Anterior cingulate cortex (tissue), 58 donors: ENCODE data around the gene PP2D1.
"Not testable (repeated sequence)": the region's sequence is repeated elsewhere in the genome, so short reads cannot be mapped to it uniquely, and the experiment has no call there.

Experiments
- DNase-seq, 58 donors: peaks; one replicate each; lab custom pipeline; 2025; lab: John Stamatoyannopoulos, UW

Gene PP2D1

GRCh38 chr3:19994796-19995195 lies 17.3 kb downstream of the PP2D1 start:
- no peak for DNase-seq

DNA sequence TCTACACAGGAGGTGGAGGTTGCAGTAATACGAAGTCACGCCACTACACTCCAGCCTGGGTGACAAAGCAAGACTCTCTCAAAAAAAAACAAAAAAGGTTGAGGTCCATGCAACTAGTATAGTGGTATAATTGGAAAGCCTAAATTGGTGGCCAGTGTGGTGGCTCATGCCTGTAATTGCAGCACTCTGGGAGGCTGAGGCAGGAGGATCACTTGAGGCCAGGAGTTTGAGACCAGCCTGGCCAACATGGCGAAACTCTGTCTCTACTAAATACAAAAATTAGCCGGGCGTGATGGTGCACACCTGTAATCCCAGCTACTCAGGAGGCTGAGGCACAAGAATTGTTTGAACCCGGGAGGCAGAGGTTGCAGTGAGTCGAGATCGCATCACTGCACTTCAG lies 23.2 kb downstream of the PP2D1 start:
- DNase-seq, result not testable (repeated sequence)

DNA sequence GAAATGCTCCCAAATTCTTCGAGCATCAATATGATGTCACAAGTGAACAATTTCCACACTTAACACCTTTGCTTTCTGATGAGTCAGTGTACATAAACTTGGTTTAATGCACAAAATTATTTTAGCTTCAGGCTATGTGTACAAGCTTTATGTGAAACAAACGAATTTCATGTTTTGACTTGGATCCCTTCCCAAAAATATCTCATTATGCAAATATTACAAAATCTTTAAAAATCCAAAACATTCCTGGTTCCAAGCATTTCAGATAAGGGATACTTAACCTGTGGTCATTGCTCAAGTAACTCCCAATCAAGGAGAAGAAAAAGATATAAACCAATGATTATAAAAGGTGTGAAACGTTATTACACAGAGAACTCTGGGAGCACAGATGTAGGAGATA lies 40.0 kb downstream of the PP2D1 start:
- DNase-seq, result no peak

- DNase-seq, result no peak
These were observed 41.7 kb downstream of the PP2D1 start for GRCh38 chr3:19970327-19970726.

DNA sequence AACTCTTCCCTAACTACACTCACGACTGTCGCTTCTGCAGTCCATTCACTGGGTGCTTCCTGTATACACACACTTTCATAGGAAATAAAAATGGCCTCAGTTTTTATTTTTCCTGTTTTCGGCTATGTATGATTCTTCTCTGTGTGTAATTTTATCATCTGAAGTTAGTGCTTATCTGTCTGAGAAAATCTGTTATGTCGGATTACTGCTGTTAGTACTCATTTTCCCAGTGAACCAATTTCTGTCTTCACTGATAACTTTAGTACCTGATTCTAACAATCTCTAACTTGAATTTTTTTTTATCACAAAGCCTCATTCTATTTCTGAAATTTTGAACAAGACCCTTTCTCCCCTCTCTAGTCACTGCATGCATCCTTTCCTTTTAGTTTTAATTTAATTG lies 44.3 kb downstream of the PP2D1 start:
- DNase-seq, result no peak

DNA sequence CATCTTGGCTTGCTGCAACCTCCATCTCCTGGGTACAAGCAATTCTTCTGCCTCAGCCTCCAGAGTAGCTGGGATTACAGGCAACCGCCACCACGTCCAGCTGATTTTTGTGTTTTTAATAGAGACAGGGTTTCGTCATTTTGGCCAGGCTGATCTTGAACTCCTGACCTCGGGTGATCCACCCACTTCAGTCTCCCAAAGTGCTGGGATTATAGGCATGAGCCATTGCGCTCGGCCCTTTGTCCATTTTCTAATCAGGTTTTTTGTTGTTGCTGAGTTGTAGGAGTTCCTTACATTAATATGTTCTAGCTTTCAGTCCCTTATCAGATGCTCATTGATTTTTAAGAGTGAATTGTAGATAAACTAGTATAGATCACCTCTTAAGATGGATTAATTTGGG lies 44.9 kb downstream of the PP2D1 start:
- no peak for DNase-seq

DNA sequence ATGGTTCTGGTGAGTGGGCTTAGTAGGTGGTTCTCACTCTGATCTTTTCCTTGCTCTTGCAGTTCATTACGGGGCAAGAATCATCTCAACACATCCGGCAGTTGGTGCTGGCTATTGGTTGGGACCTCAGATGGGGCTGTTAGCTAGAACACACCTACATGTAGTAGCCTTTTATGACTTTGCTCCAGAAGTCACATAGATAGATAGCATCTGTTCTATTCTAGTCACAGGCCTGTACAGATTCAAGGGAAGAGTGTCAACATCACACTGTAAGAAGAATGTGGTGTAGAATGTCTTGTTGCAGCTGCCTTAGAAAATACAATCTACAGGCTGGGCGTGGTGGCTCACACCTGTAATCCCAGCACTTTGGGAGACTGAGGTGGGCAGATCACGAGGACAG lies 50.1 kb downstream of the PP2D1 start:
- DNase-seq, result no peak

DNA sequence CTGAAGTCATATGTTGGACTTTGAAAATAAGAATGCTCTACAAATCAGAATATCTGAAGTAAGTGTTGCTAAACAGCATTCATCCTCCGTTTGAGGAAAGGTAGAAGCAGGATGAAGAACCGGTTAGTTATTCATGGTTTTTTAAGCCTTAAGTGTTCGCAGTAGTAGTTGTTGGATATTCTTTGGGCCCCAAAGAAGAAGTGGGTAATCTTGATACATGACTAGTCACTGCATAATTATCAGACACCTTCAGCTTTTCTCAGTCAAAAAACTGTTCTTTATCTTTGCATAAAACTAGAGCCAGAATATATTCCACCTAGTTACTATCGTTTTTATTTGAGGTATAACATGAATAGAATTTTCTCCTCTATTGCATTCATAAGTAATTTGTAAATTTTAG lies 51.4 kb downstream of the PP2D1 start:
- DNase-seq, result no peak

DNA sequence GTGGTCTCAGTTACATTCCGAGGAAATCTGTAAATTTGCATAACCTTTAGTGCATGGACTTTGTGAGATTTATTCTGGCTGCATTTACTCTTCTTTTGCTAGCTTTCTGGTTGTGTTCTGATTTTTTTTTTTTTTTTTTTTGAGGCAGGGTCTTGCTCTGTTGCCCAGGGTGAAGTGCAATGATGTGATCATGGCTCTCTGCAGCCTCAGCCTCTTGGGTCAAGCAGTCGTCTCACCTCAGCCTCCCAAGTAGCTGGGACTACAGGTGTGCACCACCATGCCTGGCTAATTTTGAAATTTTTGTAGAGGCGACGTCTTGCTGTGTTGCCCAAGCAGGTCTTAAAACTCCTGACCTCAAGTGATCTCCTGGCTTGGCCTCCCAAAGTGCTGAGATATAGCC lies 52.6 kb downstream of the PP2D1 start:
- DNase-seq, result no peak

DNA sequence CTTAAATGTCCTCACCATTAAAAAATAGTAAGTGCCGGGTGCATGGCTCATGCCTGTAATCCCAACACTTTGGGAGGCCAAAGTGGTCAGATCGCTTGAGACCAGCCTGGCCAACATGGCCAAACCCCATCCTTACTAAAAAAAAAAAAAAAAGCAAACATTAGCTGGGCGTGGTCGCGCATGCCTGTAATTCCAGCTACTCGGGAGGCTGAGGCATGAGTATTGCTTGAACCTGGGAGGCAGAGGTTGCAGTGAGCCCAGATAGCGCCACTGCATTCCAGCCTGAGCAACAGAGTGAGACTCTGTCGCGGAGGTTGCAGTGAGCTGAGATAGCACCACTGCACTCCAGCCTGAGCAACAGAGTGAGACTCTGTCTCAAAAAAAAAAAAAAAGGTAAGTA lies 54.7 kb downstream of the PP2D1 start:
- DNase-seq, result not testable (repeated sequence)

GRCh38 chr3:19954676-19955075 lies 57.4 kb downstream of the PP2D1 start:
- no peak for DNase-seq

DNA sequence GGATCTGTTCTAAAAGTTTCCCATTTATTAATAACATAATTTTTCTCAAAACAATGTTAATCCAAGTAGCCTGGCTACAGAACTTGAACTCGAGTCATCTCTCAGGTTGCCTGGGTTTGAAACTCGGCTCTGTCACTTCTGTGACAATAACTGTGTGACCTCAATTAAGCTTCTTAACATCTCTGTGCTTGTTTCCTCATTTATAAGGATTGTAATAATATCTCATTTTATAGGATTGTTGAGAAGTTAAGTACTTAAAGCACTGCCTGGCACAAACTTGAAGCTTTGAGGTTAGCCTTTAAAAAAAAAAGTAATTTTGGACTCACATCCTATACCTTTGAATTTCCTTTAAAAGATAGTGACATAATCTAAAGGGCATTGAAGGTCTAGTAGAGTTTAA lies 61.7 kb downstream of the PP2D1 start:
- DNase-seq, result no peak

DNA sequence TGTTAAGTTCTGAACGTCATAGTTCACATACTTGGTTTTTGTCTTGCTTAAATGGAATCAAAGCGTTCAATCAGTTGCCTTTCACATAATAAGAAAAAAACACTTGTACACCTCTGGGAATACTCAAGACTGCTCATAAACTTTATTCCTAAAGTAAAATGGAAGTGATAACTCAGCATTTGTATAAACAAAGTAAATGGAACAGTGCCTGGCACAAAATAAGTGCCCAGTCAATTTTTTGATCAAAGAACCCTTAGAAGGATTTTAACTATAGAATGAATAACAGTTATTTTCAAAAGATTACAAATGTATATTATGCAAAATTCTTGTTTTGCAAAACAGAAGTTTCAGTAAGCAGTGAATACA lies 63.9 kb downstream of the PP2D1 start:
- DNase-seq, result no peak

DNA sequence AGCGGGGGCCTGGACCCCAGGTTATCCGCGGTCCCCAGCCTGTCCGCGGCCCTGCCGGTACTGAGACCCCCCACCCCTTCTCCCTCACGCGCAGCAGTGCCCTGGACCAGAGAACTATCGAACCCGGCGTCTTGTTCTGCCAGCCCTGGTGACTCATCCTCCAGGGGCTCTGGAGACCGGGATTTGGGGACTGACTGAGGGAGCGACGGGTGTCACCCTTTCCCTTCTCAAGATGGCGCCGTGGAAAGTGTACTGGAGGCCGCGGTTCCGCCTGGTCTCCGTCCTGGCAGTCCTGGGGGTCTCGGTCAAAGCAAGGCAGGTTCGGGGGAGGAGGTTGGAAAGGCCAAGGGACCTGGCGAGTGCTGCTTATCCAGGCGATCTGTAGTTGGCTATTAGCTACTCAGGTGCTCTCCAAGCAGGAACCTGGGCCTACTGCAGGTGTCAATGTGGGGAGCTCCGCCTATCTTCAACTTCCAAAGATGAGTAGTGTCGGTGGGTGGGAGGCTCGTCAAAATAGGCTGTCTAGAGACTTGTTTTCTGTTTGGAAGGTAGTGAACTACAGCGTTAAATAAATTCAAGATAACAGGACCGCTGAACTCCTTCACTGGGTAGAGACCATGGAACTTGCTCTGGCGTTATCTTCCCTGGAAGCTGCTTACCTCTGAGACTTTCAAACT lies 64.4 kb downstream of the PP2D1 start:
- peak in 49 of 58 donors; percentile 3 to 75 (median 49) for DNase-seq

DNA sequence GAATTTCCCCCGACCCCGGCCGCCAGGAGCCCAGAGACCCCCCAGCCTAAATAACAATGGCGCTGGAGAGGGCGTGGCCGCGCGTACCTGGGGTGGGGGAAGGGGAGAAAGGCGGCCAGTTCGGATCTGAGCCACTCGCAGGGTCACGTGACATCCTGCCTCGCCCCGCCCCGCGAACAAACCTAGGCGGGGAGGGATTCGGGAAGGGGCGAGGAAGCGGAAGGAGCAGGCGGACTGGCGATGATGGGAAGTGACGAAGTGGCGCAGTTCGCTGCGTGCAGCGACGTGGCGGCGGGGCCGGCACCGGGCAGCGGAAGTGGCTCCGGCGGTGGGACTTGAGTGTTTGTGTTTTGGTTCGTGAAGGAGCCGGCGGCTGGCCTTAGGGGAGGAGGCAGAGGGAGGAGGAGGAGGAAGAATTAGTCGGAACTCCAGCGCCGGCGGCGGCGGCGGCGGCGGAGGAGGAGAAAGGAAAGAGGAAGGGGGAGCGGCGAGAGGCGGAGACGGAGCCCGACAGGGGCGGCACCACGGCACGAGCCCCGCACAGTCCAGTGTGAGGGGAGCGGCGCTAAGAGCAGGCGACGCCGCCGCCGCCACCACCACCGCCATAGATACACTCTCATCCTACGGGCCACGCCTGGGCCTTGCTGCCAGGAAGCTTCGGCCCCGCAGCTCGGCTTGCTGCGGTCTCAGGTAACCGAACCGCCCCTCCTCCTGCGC lies 65.1 kb downstream of the PP2D1 start, which contains the start of gene RAB5A:
Gene RAB5A (plus strand): TSS at position 266 of the 717 bp plus-strand sequence. CDS start 3,802 bp downstream, outside the sequence.
- DNase-seq, result peak; percentile 76 to 98 (median 94)

GRCh38 chr3:19945969-19946831 lies 65.9 kb downstream of the PP2D1 start:
- DNase-seq, result peak in 12 of 58 donors; percentile 2 to 75 (median 20)

- no peak for DNase-seq
These were observed 66.5 kb downstream of the PP2D1 start for GRCh38 chr3:19945534-19945933.

DNA sequence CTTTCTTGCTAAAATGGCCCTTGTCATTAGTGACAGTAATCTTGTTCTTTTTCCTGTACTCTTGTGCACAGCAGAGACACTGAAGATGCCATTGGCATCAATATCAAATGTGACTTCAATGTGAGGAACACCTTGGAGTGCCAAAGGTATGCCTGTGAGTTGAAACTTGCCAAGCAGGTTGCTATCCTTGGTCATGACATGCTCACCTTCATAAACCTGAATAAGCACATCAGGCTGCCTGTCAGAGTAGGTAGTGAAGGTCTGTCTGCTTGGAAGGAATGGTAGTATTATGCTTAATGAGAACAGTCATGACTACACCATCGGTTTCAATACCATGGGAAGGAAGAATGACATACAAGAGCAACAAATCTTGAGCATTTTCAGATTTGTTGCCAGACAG lies 71.4 kb downstream of the PP2D1 start:
- no peak for DNase-seq

GRCh38 chr3:19938295-19938627 lies 73.8 kb downstream of the PP2D1 start:
- DNase-seq, result no peak

GRCh38 chr3:19937459-19938294 lies 74.4 kb downstream of the PP2D1 start:
- DNase-seq, result no peak
